HCT116 (cell line): Measurements from ENCODE around the gene NPC2.

ENCODE experiments used
- CEBPB ChIP-seq: IDR thresholded peaks from 2 replicates; pipeline ENCODE4 v1.6.1; 2012; ENCODE audit warnings: low read depth
- CTCF ChIP-seq, 3 experiments: fragments of 200-600 bp in 1 of 3; sonication (generic) in 1 of 3; IDR thresholded peaks in 2 of 3; conservative IDR thresholded peaks in 1 of 3; 2 replicates each; pipeline ENCODE4 v1.5.1; 2012 to 2017; ENCODE audit warnings: low read depth in 2 of 3, low read length in 2 of 3, antibody characterized with exemption in 1 of 3, borderline replicate concordance in 1 of 3, control low read depth in 1 of 3, mild to moderate bottlenecking in 1 of 3, mixed read lengths in 1 of 3, mixed run types in 1 of 3, moderate library complexity in 1 of 3; ENCODE audit not compliant: insufficient read depth in 1 of 3
- EZH2 ChIP-seq: fragments of 200-600 bp; sonication (generic); IDR thresholded peaks from 2 replicates; pipeline ENCODE4 v1.6.1; 2017; ENCODE audit warnings: antibody characterized with exemption, mixed run types
- FOSL1 ChIP-seq: IDR thresholded peaks from 2 replicates; pipeline ENCODE4 v1.6.1; 2012; ENCODE audit warnings: low read depth
- JUND ChIP-seq: IDR thresholded peaks from 2 replicates; pipeline ENCODE4 v1.6.1; 2012
- POLR2A ChIP-seq: IDR thresholded peaks from 2 replicates; pipeline ENCODE4 v1.7.0; 2011; ENCODE audit warnings: borderline replicate concordance; ENCODE audit not compliant: insufficient read depth, insufficient read length; ENCODE audit errors: extremely low read depth
- RAD21 ChIP-seq: IDR thresholded peaks from 2 replicates; pipeline ENCODE4 v1.6.1; 2012; ENCODE audit warnings: low read depth, mild to moderate bottlenecking
- SIN3A ChIP-seq: IDR thresholded peaks from 2 replicates; pipeline ENCODE4 v1.6.1; 2012; ENCODE audit warnings: low read depth
- SP1 ChIP-seq: IDR thresholded peaks from 2 replicates; pipeline ENCODE4 v1.6.1; 2012; ENCODE audit warnings: low read depth
- ZFX ChIP-seq: fragments of 450-650 bp; IDR thresholded peaks from 2 replicates; pipeline ENCODE4 v1.6.1; 2017

DNA sequence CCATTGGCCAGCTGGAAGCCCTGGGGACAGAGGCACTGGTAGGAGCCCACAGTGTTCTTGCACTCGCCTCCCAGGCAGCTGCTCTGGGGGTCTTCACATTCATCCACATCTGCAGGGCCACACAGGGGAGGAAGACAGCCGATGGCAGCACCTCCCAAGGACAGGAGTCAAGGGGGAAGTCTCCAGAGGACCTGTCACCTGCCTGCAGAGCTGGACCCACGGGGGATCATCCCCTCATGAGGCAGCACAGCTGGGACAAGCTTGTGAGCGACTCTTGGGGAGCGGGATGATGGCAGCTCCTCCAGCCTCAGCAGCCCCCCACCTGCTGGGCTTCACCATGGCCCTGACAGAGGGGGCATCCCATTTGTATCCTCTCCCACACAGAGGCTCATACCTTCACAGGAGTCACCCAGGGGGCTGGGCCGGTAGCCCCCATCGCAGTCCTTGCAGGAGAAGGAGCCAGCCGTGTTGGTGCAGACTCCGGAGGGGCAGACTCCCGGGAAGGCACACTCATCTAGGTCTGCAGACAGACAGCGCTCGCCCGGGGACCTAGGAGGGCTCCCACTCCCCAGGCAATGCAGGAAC is 15.8 kb upstream of the NPC2 start:
- TF ChIP-seq CTCF (IDR thresholded peaks at IDR 0.05 in 2 of 3, conservative IDR thresholded peaks at IDR 0.05 in 1 of 3; ENCODE audit: borderline replicate concordance in 1 of 3, insufficient read depth in 1 of 3, low read depth in 2 of 3, low read length in 2 of 3) = no peak
- TF ChIP-seq JUND = no peak
- no peak for TF ChIP-seq POLR2A
- no peak for TF ChIP-seq SP1
- TF ChIP-seq SIN3A = no peak
- no peak for TF ChIP-seq EZH2
- no peak for TF ChIP-seq CEBPB
- no peak for TF ChIP-seq FOSL1
- TF ChIP-seq ZFX = no peak
- TF ChIP-seq RAD21 = no peak
